Breast epithelium (tissue), 3 donors: ENCODE data around the gene OR2W3.

Source experiments
- CTCF ChIP-seq, 3 donors: fragments of 450-650 bp; IDR thresholded peaks; one replicate each; pipeline ENCODE4 v1.5.1; 2016 to 2017; ENCODE audit warnings: antibody characterized with exemption in 3 of 3, mild to moderate bottlenecking in 3 of 3, moderate library complexity in 3 of 3
- POLR2AphosphoS5 ChIP-seq, 3 donors: sonication (generic); formaldehyde crosslinking; IDR thresholded peaks; one replicate each; pipeline ENCODE4 v1.6.1; 2017; ENCODE audit warnings: antibody characterized with exemption in 3 of 3

- TF ChIP-seq CTCF (IDR thresholded peaks at IDR 0.05) (no peak), POLR2AphosphoS5 (IDR thresholded peaks at IDR 0.05) (no peak)
Measured at GRCh38 chr1:247857985-247858619, 37.3 kb upstream of the OR2W3 start.
